ENCODE results near the gene FOXL3. TPM values are rescaled to one million over a fixed set of nuclear protein-coding genes. Genes with fewer than 3 reads are reported as not detected.

The FOXL3 gene
- total RNA-seq, 4 donors from 2014 or later, result not detected

- Histone ChIP-seq H3K4me3 (no peak overlapping the region), H3K27ac (replicated peaks in 1 of 4) (no peak overlapping the region), H3K27me3 (peaks cover 0 to 30% (median 0%) of the 10 kb centered on the region in 4 donors), H3K9me3 (peaks cover 0 to 16% (median 12%) of the 10 kb centered on the region in 4 donors), H3K4me1 (no peaks in the 10 kb centered on the region), H3K36me3 (no peaks in the 10 kb centered on the region)
- no peak for DNase-seq (ENCODE audit: extremely low spot score)
- 71% methylated on average over 6 of the region's 6 CpGs for WGBS
- no peak for TF ChIP-seq EP300 (IDR thresholded peaks at IDR 0.05)
- TF ChIP-seq POLR2A (IDR thresholded peaks at IDR 0.05; ENCODE audit: low read depth), result no peak
- TF ChIP-seq POLR2AphosphoS5 (IDR thresholded peaks at IDR 0.05), result no peak
- TF ChIP-seq CTCF (IDR thresholded peaks at IDR 0.05), result no peak
- intact Hi-C loops (cut with DNase I), result no loop called here
Observed at GRCh38 chr7:312424-312823, 22.5 kb downstream of the FOXL3 start.

GRCh38 chr7:314853-315252 is 24.9 kb downstream of the FOXL3 start:
- H3K4me3 ChIP-seq, result no peak overlapping the region
- no peak for DNase-seq (ENCODE audit: extremely low spot score)
- H3K36me3 ChIP-seq, result no peaks in the 10 kb centered on the region
- intact Hi-C loops (cut with DNase I), result no loop called here
- no peak overlapping the region for H3K27ac ChIP-seq (replicated peaks in 1 of 4)
- peaks cover 0 to 11% (median 3%) of the 10 kb centered on the region in 4 donors for H3K9me3 ChIP-seq
- H3K4me1 ChIP-seq, result no peaks in the 10 kb centered on the region
- TF ChIP-seq EP300 (IDR thresholded peaks at IDR 0.05) (no peak), POLR2AphosphoS5 (IDR thresholded peaks at IDR 0.05) (no peak), CTCF (IDR thresholded peaks at IDR 0.05) (no peak), POLR2A (IDR thresholded peaks at IDR 0.05; ENCODE audit: low read depth) (no peak)
- H3K27me3 ChIP-seq, result peaks cover 0 to 50% (median 0%) of the 10 kb centered on the region in 4 donors
- WGBS, result 94% methylated on average over 8 of the region's 8 CpGs

DNA sequence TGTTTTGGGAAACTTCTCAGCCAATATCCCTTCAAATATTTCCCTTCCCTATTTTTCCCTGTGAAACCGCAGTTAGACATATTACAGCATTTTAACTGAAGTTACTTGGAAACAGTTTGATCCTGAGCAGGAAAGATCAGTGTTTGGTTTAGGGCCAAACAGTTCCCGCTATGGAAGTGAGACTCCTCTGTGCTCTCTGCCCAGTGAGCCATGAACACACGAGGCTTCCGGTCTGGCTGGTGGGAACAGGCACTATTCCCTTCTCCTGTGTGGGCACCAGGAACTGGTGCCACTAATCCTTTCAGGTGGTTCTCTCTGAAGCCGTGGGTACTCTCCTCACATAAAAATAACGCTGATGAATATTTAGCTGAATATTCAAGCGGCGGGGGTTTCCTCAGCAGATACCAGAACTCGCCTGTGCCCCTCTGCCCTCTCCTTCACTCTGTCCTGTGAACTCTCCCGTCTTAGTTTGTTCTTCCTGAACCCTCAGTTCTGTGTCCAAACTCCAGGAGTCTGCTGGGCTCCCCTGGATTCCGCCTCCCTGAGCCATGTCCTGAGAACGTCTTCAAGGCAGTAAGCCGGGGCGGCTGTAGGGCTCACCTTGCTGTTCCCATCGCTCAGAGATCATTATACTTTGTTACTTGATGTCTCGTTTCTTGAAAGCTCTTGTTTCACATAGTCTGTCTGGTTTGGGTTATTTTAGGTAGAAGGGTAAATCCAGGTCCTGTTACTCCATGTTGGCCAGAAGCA is 25.7 kb downstream of the FOXL3 start:
- TF ChIP-seq POLR2A (IDR thresholded peaks at IDR 0.05; ENCODE audit: low read depth), result no peak
- no peak for TF ChIP-seq POLR2AphosphoS5 (IDR thresholded peaks at IDR 0.05)
- no peak for TF ChIP-seq CTCF (IDR thresholded peaks at IDR 0.05)
- TF ChIP-seq EP300 (IDR thresholded peaks at IDR 0.05), result no peak
- intact Hi-C loops (cut with DNase I), result no loop called here
- H3K4me3 ChIP-seq, result no peak overlapping the region
- peaks cover 0 to 49% (median 0%) of the 10 kb centered on the region in 4 donors for H3K27me3 ChIP-seq
- no peak for DNase-seq (ENCODE audit: extremely low spot score)
- H3K4me1 ChIP-seq, result no peaks in the 10 kb centered on the region
- no peaks in the 10 kb centered on the region for H3K36me3 ChIP-seq
- peaks cover 0 to 11% (median 3%) of the 10 kb centered on the region in 4 donors for H3K9me3 ChIP-seq
- WGBS, result 72% methylated on average over 16 of the region's 16 CpGs
- H3K27ac ChIP-seq (replicated peaks in 1 of 4), result no peak overlapping the region

DNA sequence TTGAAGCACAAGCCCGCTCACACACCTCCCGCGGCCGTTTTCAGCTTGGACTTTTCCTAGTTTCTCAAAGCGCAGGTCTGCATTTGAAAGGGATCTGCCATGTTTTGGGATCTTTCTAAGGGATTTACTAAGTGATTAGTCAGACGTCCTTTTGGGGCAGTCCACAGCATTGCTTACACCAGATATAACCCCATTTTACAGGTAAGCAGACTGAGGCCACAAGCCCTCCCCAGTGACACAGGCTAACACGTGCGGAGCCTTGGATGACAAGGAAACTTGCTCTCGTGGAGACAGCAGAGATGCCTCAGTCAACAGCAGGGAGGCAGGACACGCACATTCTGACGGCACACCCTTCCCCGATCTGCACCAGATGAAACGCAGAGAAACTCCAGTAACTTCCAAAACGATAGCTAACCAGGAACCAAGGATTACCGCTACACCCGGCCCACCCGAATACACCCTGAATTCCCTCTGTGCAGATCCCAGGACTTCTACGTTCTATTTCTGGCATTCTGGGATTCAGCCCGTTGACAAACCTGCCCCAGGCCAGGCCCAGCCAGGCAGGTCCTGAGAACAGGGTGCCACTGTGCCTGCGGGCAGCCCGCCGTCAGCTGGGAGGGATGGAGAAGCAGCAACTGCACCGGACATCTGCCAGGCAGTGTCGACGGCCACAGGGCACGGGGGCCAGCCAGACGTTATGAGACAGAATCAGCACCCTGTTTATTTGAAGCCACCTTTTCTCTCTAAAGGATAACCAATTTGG is 27.9 kb downstream of the FOXL3 start:
- Histone ChIP-seq H3K36me3 (no peaks in the 10 kb centered on the region), H3K4me1 (peaks cover 6 to 13% (median 12%) of the 10 kb centered on the region in 4 donors), H3K27ac (replicated peaks in 1 of 4) (no peak overlapping the region), H3K27me3 (peaks cover 0 to 51% (median 0%) of the 10 kb centered on the region in 4 donors), H3K4me3 (no peak overlapping the region), H3K9me3 (peaks cover 0 to 11% (median 3%) of the 10 kb centered on the region in 4 donors)
- WGBS, result 87% methylated on average over 21 of the region's 27 CpGs
- intact Hi-C loops (cut with DNase I), result no loop called here
- no peak for DNase-seq (ENCODE audit: extremely low spot score)
- TF ChIP-seq EP300 (IDR thresholded peaks at IDR 0.05), result no peak
- no peak for TF ChIP-seq POLR2A (IDR thresholded peaks at IDR 0.05; ENCODE audit: low read depth)
- TF ChIP-seq POLR2AphosphoS5 (IDR thresholded peaks at IDR 0.05), result no peak
- TF ChIP-seq CTCF (IDR thresholded peaks at IDR 0.05), result no peak
